MG63 (cell line): ENCODE results near the gene ACP1. TPM values are rescaled to one million over a fixed set of nuclear protein-coding genes. Genes with fewer than 3 reads are reported as not detected.
"Not testable (repeated sequence)": the region's sequence is repeated elsewhere in the genome, so short reads cannot be mapped to it uniquely, and the experiment has no call there.

ENCODE experiments used
- DNase-seq: peaks from one replicate; pipeline ENCODE4 v3.0.0-alpha.2; 2020
- H3K27me3 ChIP-seq: fragments of 250-450 bp; sonication (Bioruptor Pico); 2 replicates; pipeline ENCODE4 v1.5.1; 2020; ENCODE audit warnings: mild to moderate bottlenecking, moderate library complexity
- H3K36me3 ChIP-seq: fragments of 250-450 bp; sonication (Bioruptor Pico); 2 replicates; pipeline ENCODE4 v1.5.1; 2020; ENCODE audit warnings: mild to moderate bottlenecking, moderate library complexity
- H3K4me3 ChIP-seq: fragments of 250-450 bp; sonication (Bioruptor Pico); 2 replicates; pipeline ENCODE4 v1.5.1; 2020; ENCODE audit warnings: mild to moderate bottlenecking, moderate library complexity
- H3K9me3 ChIP-seq: fragments of 250-450 bp; sonication (Bioruptor Pico); 2 replicates; pipeline ENCODE4 v1.5.1; 2020; ENCODE audit warnings: mild to moderate bottlenecking, moderate library complexity
- total RNA-seq: library from RNA; depleted of rRNA; stranded (reverse); fragments of >200 nt; shearing (Covaris generic); gene quantifications from 2 replicates; pipeline ENCODE4 v1.2.3, GENCODE V29; 2014; ENCODE audit warnings: low replicate concordance; rRNA removed

The ACP1 gene
- total RNA-seq, 1 experiment from 2014 or later = 130 TPM

GRCh38 chr2:314561-315336 is 50.0 kb downstream of the ACP1 start:
- no peak for DNase-seq
- no peaks in the 10 kb centered on the region for H3K9me3 ChIP-seq
- H3K36me3 ChIP-seq = no peaks in the 10 kb centered on the region

GRCh38 chr2:315925-316324 is 51.2 kb downstream of the ACP1 start:
- H3K9me3 ChIP-seq, H3K36me3 ChIP-seq, H3K27me3 ChIP-seq, H3K4me3 ChIP-seq: not testable (repeated sequence)
- peak; percentile 7 for DNase-seq

More at GRCh38 chr2:314561-315336, 50.0 kb downstream of the ACP1 start:
- Histone ChIP-seq H3K27me3 (no peaks in the 10 kb centered on the region), H3K4me3 (no peak overlapping the region)

GRCh38 chr2:316381-316780 is 51.6 kb downstream of the ACP1 start:
- Histone ChIP-seq H3K36me3 (no peaks in the 10 kb centered on the region), H3K9me3 (no peaks in the 10 kb centered on the region), H3K4me3 (no peak overlapping the region), H3K27me3 (no peaks in the 10 kb centered on the region)
- no peak for DNase-seq

- Histone ChIP-seq H3K9me3 (no peaks in the 10 kb centered on the region), H3K4me3 (no peak overlapping the region), H3K27me3 (no peaks in the 10 kb centered on the region), H3K36me3 (no peaks in the 10 kb centered on the region)
- DNase-seq = peak; percentile 46
Observed at GRCh38 chr2:317501-318424, 53.0 kb downstream of the ACP1 start.

- Histone ChIP-seq H3K9me3 (no peaks in the 10 kb centered on the region), H3K4me3 (no peak overlapping the region), H3K27me3 (no peaks in the 10 kb centered on the region), H3K36me3 (no peaks in the 10 kb centered on the region)
- DNase-seq = no peak
Observed at GRCh38 chr2:319059-319600, 54.4 kb downstream of the ACP1 start.

- no peak for DNase-seq
Observed at GRCh38 chr2:320561-320960, 55.8 kb downstream of the ACP1 start.

GRCh38 chr2:322326-322725 is 57.6 kb downstream of the ACP1 start:
- DNase-seq = no peak
- Histone ChIP-seq H3K27me3 (no peaks in the 10 kb centered on the region), H3K9me3 (no peaks in the 10 kb centered on the region), H3K36me3 (no peaks in the 10 kb centered on the region), H3K4me3 (no peak overlapping the region)

More at GRCh38 chr2:320561-320960, 55.8 kb downstream of the ACP1 start:
- no peak overlapping the region for H3K4me3 ChIP-seq
- H3K27me3 ChIP-seq = no peaks in the 10 kb centered on the region
- no peaks in the 10 kb centered on the region for H3K36me3 ChIP-seq
- no peaks in the 10 kb centered on the region for H3K9me3 ChIP-seq

- no peaks in the 10 kb centered on the region for H3K36me3 ChIP-seq
- DNase-seq = no peak
Observed at GRCh38 chr2:323035-323434, 58.3 kb downstream of the ACP1 start.

More at GRCh38 chr2:323035-323434, 58.3 kb downstream of the ACP1 start:
- Histone ChIP-seq H3K27me3 (no peaks in the 10 kb centered on the region), H3K4me3 (no peak overlapping the region), H3K9me3 (no peaks in the 10 kb centered on the region)

Other genes starting within 250 kb of the ACP1 start
- gene FAM110C, start 218.4 kb upstream of the ACP1 start, total RNA-seq = not detected in 2 replicates
- 19.4 and 26.6 TPM in 2 replicates for gene SH3YL1, start 915 bp upstream of the ACP1 start, total RNA-seq
- gene ALKAL2, start 23.1 kb downstream of the ACP1 start, total RNA-seq = not detected in 2 replicates